Left cardiac atrium (tissue), 4 donors: ENCODE data around the gene ZWILCH. TPM values are rescaled to one million over a fixed set of nuclear protein-coding genes. Genes with fewer than 3 reads are reported as not detected.

Experiments
- ATAC-seq, 2 donors: fragments of 200-7000 bp; cut with Tn5 transposase; one replicate each; pipeline ENCODE4 v1.9.1; 2020; ENCODE audit warnings: mild to moderate bottlenecking in 2 of 2, moderate library complexity in 2 of 2
- DNase-seq: peaks from one replicate; pipeline ENCODE4 v3.0.0-alpha.2; 2020
- intact Hi-C, 2 donors: fragments of 100-400 bp; cut with DNase I; formaldehyde crosslinking; loops; one replicate each; pipeline versions ENCODE4 v1.14.1 to v1.15.1; 2022 to 2023
- total RNA-seq, 2 donors: library from RNA; stranded (reverse); fragmentation: NEBNext Ultra II Directional; extraction: Animal tissue kit (Norgen Biotek cat#: 25700); gene quantifications; one replicate each; pipeline ENCODE4 v1.2.1, GENCODE V29; 2021
- donor health status: DM: no; HTN: yes; CAD: no.
- donor health status: DM: no; HTN: yes; CAD: no; lungs with severe emphysema.
- donor health status: DM: yes; HTN: yes; CAD: no.
- donor health status: Dilated cardiomyopathy.

Gene ZWILCH
- total RNA-seq, 2 donors from 2014 or later: 2.3 to 3.5 TPM

- intact Hi-C loops: no loop called here
- DNase-seq (no peak), ATAC-seq (no peak)
Measured at GRCh38 chr15:66508293-66508883, 3.3 kb downstream of the ZWILCH start.

- ATAC-seq: no peak
- DNase-seq: no peak
- intact Hi-C loops: no loop called here
Measured at GRCh38 chr15:66514586-66514985, 9.5 kb downstream of the ZWILCH start.

- ATAC-seq: no peak
- intact Hi-C loops: no loop called here
Measured at GRCh38 chr15:66515901-66516322, 10.8 kb downstream of the ZWILCH start.

GRCh38 chr15:66523926-66524325 lies 18.8 kb downstream of the ZWILCH start:
- ATAC-seq (no peak), DNase-seq (no peak)
- intact Hi-C loops: no loop called here

More at GRCh38 chr15:66515901-66516322, 10.8 kb downstream of the ZWILCH start:
- no peak for DNase-seq

- ATAC-seq: no peak
- intact Hi-C loops: no loop called here
- DNase-seq: no peak
Measured at GRCh38 chr15:66524838-66525237, 19.7 kb downstream of the ZWILCH start.

- intact Hi-C loops: no loop called here
- ATAC-seq: no peak
- no peak for DNase-seq
Measured at GRCh38 chr15:66535056-66535455, 29.9 kb downstream of the ZWILCH start.

- intact Hi-C loops: no loop called here
- DNase-seq (no peak), ATAC-seq (no peak)
Measured at GRCh38 chr15:66542896-66543295, 37.8 kb downstream of the ZWILCH start.

GRCh38 chr15:66545255-66545654 lies 40.1 kb downstream of the ZWILCH start:
- DNase-seq: no peak
- intact Hi-C loops: no loop called here
- no peak for ATAC-seq

- ATAC-seq: no peak
- intact Hi-C loops: no loop called here
- DNase-seq: no peak
Measured at GRCh38 chr15:66555685-66556084, 50.6 kb downstream of the ZWILCH start.

GRCh38 chr15:66558271-66558670 lies 53.1 kb downstream of the ZWILCH start:
- DNase-seq: no peak

GRCh38 chr15:66560856-66561525 lies 55.9 kb downstream of the ZWILCH start:
- DNase-seq (no peak), ATAC-seq (no peak)
- intact Hi-C loops: no loop called here

More at GRCh38 chr15:66558271-66558670, 53.1 kb downstream of the ZWILCH start:
- intact Hi-C loops: no loop called here
- ATAC-seq: no peak

GRCh38 chr15:66563126-66563525 lies 58.0 kb downstream of the ZWILCH start:
- ATAC-seq (no peak), DNase-seq (no peak)
- intact Hi-C loops: no loop called here

GRCh38 chr15:66563566-66564110 lies 58.5 kb downstream of the ZWILCH start:
- DNase-seq: no peak
- no peak for ATAC-seq

GRCh38 chr15:66564136-66565041 lies 59.3 kb downstream of the ZWILCH start:
- no peak for DNase-seq

More at GRCh38 chr15:66563566-66564110, 58.5 kb downstream of the ZWILCH start:
- intact Hi-C loops: no loop called here

GRCh38 chr15:66565141-66565641 lies 60.1 kb downstream of the ZWILCH start:
- DNase-seq: no peak
- no peak for ATAC-seq
- intact Hi-C loops: no loop called here

More at GRCh38 chr15:66564136-66565041, 59.3 kb downstream of the ZWILCH start:
- ATAC-seq: no peak
- intact Hi-C loops: no loop called here

GRCh38 chr15:66565741-66566144 lies 60.6 kb downstream of the ZWILCH start, which contains the start of gene LCTL:
Gene LCTL (minus strand): TSS chr15:66565998. CDS start chr15:66565365, 633 bp downstream.
- DNase-seq: no peak
- peak; percentile 18 to 58 for ATAC-seq
- intact Hi-C loops: no loop called here

GRCh38 chr15:66566963-66567531 lies 61.9 kb downstream of the ZWILCH start:
- peak; percentile 48 to 53 for ATAC-seq
- peak; percentile 77 for DNase-seq
- intact Hi-C loops: no loop called here

GRCh38 chr15:66567897-66568296 lies 62.8 kb downstream of the ZWILCH start:
- DNase-seq: no peak
- intact Hi-C loops: no loop called here
- no peak for ATAC-seq
